RWPE1 (cell line): ENCODE data around the gene NDUFS8.

Experiments used
- CTCF ChIA-PET: fragments of 350-600 bp; sonication (Branson Sonifier 250); formaldehyde crosslinking; extraction: SDS; loops from one replicate; lab custom pipeline; 2021; lab: Yijun Ruan, JAX
- POLR2A ChIA-PET: fragments of 400-600 bp; formaldehyde crosslinking; extraction: SDS; loops from one replicate; lab custom pipeline; 2020; ENCODE audit warnings: antibody characterized with exemption; ENCODE audit not compliant: low non-redundant PET; lab: Yijun Ruan, JAX
- DNase-seq: peaks from one replicate; pipeline ENCODE4 v3.0.0; 2012; ENCODE audit warnings: low spot score
- H3K27ac ChIP-seq: fragments of 450-650 bp; 2 replicates; pipeline ENCODE4 v1.5.1; 2017
- TF ChIP-seq, protein P1 (sequence below): fragments of 450-650 bp; conservative IDR thresholded peaks from 2 replicates; pipeline ENCODE4 v1.5.1; 2017; ENCODE audit warnings: low read depth, mild to moderate bottlenecking

Gene NDUFS8

DNA sequence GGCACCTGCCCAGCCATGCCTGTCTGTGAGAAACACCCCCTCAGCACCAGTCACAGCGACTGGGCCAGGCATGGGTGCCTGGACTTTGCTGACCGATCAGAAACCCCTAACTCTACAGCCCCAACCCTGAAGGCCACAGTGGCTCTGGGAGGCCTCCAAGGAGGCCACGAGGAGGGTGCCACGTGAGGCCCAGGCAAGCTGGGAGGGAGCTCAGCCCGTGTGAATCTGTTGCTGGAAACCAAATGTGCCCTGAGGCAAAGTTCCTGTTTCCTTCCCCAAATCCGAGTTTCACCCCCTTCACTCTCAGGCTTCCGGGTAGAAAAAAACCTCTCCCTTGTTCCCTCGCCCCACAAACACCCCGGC is 27.9 kb upstream of the NDUFS8 start:
- CTCF ChIA-PET: interaction anchor here (1.5 kb wide), 1 partner anchor 47 kb away, joined by 6 read pairs; no protein-coding TSS in a partner anchor
- TF ChIP-seq, protein P1, sequence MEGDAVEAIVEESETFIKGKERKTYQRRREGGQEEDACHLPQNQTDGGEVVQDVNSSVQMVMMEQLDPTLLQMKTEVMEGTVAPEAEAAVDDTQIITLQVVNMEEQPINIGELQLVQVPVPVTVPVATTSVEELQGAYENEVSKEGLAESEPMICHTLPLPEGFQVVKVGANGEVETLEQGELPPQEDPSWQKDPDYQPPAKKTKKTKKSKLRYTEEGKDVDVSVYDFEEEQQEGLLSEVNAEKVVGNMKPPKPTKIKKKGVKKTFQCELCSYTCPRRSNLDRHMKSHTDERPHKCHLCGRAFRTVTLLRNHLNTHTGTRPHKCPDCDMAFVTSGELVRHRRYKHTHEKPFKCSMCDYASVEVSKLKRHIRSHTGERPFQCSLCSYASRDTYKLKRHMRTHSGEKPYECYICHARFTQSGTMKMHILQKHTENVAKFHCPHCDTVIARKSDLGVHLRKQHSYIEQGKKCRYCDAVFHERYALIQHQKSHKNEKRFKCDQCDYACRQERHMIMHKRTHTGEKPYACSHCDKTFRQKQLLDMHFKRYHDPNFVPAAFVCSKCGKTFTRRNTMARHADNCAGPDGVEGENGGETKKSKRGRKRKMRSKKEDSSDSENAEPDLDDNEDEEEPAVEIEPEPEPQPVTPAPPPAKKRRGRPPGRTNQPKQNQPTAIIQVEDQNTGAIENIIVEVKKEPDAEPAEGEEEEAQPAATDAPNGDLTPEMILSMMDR: no peak
- peak overlapping the region; percentile 61 for H3K27ac ChIP-seq
- POLR2A ChIA-PET: no interaction called here
- DNase-seq: no peak

- DNase-seq: no peak
- peak overlapping the region; percentile 61 for H3K27ac ChIP-seq
- POLR2A ChIA-PET: no interaction called here
- TF ChIP-seq, protein P1: no peak
- CTCF ChIA-PET: interaction anchor here (0.7 to 1.5 kb wide), 3 partner anchors 17 to 48 kb away, joined by 3 to 6 read pairs (median 4); no protein-coding TSS in a partner anchor
Observed at GRCh38 chr11:68002938-68003845, 27.3 kb upstream of the NDUFS8 start.

DNA sequence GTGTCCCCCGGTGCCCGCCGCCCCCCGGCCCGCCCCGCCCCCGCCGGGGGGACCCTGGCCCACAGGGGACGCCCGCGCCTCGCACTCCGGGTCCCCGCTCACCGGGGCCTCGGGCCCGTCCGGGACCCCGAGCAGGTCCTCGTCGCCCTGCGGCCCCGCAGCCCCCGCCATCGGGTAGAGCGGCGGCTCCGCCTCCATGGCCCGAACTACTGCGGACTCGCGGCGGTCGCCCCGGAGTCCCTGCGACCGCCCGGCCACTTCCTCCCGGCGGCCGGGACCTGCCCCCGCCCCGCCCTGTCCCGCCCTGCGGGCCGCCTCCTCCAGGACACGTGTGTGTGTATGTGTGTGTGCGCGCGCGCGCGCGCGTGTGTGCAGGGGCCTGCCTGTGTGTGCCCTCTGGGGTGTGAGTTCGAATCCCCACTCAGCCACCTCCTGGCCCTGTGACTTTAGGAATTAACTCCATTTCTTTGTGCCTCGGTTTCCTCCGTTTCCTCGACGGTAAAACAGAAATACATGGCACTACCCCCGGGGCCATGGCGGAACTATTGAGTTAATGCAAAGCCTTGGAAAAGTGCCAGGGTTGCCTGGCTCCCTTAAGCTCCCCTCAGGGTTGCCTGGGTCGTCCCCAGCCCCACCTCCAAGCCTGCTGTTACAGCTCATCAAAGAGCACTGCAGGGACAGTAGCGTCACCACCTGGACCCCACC is 26.5 kb upstream of the NDUFS8 start, which contains the start of gene UNC93B1:
Gene UNC93B1 (minus strand): TSS at position 252 of the 705 bp plus-strand sequence. CDS start 54 bp downstream, at position 198.
- TF ChIP-seq, protein P1: no peak
- ChIA-PET POLR2A (no interaction called here), CTCF (interaction anchor here (0.5 to 1.5 kb wide), 4 partner anchors 16 to 242 kb away, joined by 3 to 6 read pairs (median 4); no protein-coding TSS in a partner anchor)
- DNase-seq: peak; percentile 64
- peak within 1 kb of the TSS; percentile 61 for H3K27ac ChIP-seq

GRCh38 chr11:68004551-68005335 is 25.7 kb upstream of the NDUFS8 start:
- POLR2A ChIA-PET: no interaction called here
- DNase-seq: no peak
- H3K27ac ChIP-seq: peak overlapping the region; percentile 61
- TF ChIP-seq, protein P1: no peak
- CTCF ChIA-PET: interaction anchor here (0.5 kb wide), 1 partner anchor 242 kb away, joined by 3 read pairs; no protein-coding TSS in a partner anchor

DNA sequence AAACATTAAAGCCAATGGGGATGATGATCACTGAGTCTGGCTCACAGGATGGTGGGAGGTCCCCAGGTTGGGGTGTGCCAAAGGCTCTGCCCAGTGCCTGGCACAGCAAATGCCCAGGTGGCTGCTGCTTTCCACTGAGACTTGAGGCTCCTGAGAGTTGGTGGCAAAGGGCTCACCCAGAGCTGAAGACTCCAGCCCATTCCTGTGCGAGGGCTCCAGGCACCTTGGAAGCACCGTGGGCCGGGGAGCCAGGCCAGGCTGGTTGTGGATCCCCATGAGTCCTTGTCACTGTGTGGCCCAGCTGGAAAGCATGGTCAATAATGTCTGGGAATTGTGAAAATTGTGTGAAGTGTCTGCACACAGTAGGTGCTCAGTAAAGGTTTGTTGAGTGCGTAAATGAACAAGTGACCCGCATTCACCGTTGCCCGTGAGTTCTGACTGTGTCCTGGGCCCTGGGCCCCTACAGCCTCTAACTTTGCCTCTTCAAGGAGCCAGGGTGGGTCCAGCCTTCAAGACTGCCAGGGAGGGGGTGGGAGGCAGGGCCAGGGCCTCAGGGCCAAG is 23.8 kb upstream of the NDUFS8 start:
- CTCF ChIA-PET: interaction anchor here (0.9 kb wide), 1 partner anchor 202 kb away, joined by 3 read pairs; no protein-coding TSS in a partner anchor
- POLR2A ChIA-PET: no interaction called here
- TF ChIP-seq, protein P1: no peak
- peak overlapping the region; percentile 61 for H3K27ac ChIP-seq
- no peak for DNase-seq
